ENCODE results near the gene SMYD3.

DNA sequence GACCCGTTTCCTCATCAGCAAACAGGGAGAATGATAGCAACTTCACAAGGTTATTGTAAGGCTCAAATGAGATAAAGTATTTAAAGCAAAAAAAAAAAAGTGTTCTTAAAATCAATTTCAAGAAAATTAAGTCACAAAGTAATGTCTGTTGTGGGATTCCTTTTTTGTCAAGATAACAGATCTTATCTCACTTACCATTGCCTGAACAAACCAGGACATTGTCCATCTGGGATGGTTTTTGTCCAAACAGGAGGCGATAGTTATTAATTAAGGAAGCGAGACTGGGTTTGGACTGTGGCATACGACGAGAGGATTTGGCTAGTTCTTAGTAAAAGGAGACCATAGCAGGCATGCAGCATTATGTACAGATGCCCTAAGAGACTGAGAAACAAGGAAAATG lies 458.4 kb downstream of the SMYD3 start:
- TF ChIP-seq, protein P1, sequence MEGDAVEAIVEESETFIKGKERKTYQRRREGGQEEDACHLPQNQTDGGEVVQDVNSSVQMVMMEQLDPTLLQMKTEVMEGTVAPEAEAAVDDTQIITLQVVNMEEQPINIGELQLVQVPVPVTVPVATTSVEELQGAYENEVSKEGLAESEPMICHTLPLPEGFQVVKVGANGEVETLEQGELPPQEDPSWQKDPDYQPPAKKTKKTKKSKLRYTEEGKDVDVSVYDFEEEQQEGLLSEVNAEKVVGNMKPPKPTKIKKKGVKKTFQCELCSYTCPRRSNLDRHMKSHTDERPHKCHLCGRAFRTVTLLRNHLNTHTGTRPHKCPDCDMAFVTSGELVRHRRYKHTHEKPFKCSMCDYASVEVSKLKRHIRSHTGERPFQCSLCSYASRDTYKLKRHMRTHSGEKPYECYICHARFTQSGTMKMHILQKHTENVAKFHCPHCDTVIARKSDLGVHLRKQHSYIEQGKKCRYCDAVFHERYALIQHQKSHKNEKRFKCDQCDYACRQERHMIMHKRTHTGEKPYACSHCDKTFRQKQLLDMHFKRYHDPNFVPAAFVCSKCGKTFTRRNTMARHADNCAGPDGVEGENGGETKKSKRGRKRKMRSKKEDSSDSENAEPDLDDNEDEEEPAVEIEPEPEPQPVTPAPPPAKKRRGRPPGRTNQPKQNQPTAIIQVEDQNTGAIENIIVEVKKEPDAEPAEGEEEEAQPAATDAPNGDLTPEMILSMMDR (IDR thresholded peaks at IDR 0.05), result no peak
- no peak for TF ChIP-seq POLR2A (IDR thresholded peaks at IDR 0.05)

Measured in adrenal gland (tissue), 5 donors.